WI38 (cell line): ENCODE results near the gene OSTN.

Source experiments
- H3K4me3 ChIP-seq: 2 replicates; pipeline ENCODE4 v1.5.1; 2011; ENCODE audit warnings: low read depth, mild to moderate bottlenecking, control low read depth, low read length
- TF ChIP-seq, protein P1 (sequence below): IDR thresholded peaks from 2 replicates; pipeline ENCODE4 v1.5.1; 2012; ENCODE audit warnings: low read depth, mild to moderate bottlenecking, control low read depth, low read length

OSTN gene

DNA sequence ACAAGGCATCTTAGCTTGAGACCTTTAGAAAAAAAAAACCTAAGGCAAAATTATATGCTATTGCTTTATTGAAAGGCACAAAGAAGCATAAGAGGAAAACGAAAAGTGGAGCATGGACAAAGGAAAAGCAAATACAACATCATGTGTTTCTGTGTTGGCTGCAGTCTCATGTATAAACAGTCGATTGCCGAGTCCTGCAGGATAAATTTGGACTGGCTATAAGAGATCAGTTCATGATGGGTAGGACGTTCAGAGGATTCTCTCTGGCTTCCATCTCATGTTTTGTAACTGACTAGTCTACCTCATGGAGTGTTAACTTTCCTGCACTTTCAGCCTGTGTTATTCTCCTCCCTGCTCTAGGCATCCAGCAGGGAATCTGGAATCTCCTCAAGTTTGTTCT is 108.3 kb downstream of the OSTN start:
- TF ChIP-seq, protein P1, sequence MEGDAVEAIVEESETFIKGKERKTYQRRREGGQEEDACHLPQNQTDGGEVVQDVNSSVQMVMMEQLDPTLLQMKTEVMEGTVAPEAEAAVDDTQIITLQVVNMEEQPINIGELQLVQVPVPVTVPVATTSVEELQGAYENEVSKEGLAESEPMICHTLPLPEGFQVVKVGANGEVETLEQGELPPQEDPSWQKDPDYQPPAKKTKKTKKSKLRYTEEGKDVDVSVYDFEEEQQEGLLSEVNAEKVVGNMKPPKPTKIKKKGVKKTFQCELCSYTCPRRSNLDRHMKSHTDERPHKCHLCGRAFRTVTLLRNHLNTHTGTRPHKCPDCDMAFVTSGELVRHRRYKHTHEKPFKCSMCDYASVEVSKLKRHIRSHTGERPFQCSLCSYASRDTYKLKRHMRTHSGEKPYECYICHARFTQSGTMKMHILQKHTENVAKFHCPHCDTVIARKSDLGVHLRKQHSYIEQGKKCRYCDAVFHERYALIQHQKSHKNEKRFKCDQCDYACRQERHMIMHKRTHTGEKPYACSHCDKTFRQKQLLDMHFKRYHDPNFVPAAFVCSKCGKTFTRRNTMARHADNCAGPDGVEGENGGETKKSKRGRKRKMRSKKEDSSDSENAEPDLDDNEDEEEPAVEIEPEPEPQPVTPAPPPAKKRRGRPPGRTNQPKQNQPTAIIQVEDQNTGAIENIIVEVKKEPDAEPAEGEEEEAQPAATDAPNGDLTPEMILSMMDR, result no peak
- no peak overlapping the region for H3K4me3 ChIP-seq

DNA sequence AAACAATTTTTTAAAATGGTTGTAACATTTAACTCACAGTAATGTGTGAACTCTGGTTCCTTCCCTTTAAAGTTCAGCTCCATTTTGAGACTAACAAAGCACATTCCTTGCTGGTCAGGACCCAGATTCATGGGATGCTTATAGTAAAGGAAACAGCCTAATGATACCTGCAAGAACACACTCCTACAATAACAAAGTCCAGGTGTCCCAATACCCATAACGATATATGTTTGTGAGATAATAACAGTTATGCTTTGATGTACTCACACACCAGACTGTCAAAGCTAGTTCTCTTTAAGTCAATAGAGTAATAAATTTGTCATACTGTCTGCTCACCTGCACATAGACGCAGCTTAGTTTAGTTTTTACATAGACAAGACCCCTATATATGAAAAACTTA is 114.3 kb downstream of the OSTN start:
- TF ChIP-seq, protein P1, result no peak
- no peak overlapping the region for H3K4me3 ChIP-seq

DNA sequence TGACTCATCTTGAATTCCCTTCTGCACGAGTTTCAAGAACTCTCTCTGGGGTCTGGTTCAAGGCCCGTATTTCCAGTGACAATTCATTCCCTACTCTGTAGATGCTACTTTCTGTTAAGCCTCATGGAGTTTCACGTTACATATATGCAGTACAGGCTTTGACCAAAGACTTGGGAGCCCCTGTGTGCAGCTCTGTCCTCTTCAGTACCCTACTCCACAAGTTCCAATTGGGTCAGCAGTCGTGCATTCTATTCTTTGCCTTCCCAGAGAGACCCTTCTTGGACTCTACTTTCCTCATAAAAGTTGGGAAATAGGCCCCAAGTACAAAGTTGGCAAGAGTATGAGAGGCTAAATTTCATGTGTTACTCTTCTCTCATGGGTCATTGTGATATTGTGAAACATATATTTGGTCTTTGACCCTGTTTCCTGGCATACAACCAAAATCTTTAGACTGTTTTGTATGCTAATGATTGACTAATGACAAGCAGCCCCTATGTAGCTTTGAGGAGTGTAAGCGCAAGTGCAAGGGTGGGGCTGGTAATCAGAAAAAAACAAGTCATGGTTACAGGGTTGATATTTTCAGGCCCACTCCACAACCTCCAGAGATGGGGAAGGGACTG is 115.2 kb downstream of the OSTN start:
- H3K4me3 ChIP-seq, result no peak overlapping the region
- TF ChIP-seq, protein P1, result no peak
